Endothelial cell of umbilical vein (primary cell): ENCODE results near the gene TMTC1. TPM values are rescaled to one million over a fixed set of nuclear protein-coding genes. Genes with fewer than 3 reads are reported as not detected.

ENCODE experiments used
- BruUV-seq: library from RNA; stranded (reverse); fragments of 400-500 nt; replicated peaks from 2 replicates; lab custom pipeline; 2021; lab: Mats Ljungman, UMichigan
- CTCF ChIA-PET: fragments of 300-600, 350-600 bp; sonication (Branson Sonifier 250); formaldehyde crosslinking; loops from one replicate; lab custom pipeline; 2021; ENCODE audit warnings: antibody characterized with exemption, inconsistent platforms; lab: Charles Lee
- POLR2A ChIA-PET: fragments of 300-600, 350-600 bp; sonication (Branson Sonifier 250); formaldehyde crosslinking; loops from one replicate; lab custom pipeline; 2021; ENCODE audit warnings: antibody characterized with exemption, inconsistent platforms; lab: Charles Lee
- DNase-seq: peaks from one replicate; pipeline ENCODE4 v3.0.0-alpha.2; 2011; ENCODE audit warnings: low read depth, low spot score
- FAIRE-seq: peaks from 2 replicates; lab custom pipeline; 2011; peaks lifted over from hg19 to GRCh38; lab: Jason Lieb, UNC
- H2AFZ ChIP-seq: 2 replicates; pipeline ENCODE4 v1.6.0; 2012; ENCODE audit warnings: low read depth, low read length, control low read depth, inconsistent platforms
- H3K27ac ChIP-seq: 2 replicates; pipeline ENCODE4 v1.5.1; 2011; ENCODE audit warnings: low read depth, mild to moderate bottlenecking, control low read depth, low read length, moderate library complexity; ENCODE audit not compliant: insufficient read depth
- H3K27me3 ChIP-seq, 2 experiments: 2 replicates each; pipeline versions ENCODE4 v1.6.0 to v1.6.1; 2011; ENCODE audit warnings: low read length in 2 of 2, mixed read lengths in 1 of 2; ENCODE audit not compliant: control insufficient read depth in 2 of 2, insufficient read depth in 2 of 2
- H3K36me3 ChIP-seq, 2 experiments: 2 replicates in 1 of 2; 3 replicates in 1 of 2; pipeline ENCODE4 v1.5.1; 2011; ENCODE audit warnings: low read length in 2 of 2, mild to moderate bottlenecking in 1 of 2, moderate library complexity in 1 of 2; ENCODE audit not compliant: control insufficient read depth in 2 of 2, insufficient read depth in 2 of 2; ENCODE audit errors: extremely low read depth in 1 of 2
- H3K4me1 ChIP-seq: 3 replicates; pipeline ENCODE4 v1.5.1; 2011; ENCODE audit warnings: mild to moderate bottlenecking, low read length; ENCODE audit not compliant: control insufficient read depth, insufficient read depth; ENCODE audit errors: extremely low read depth
- H3K4me2 ChIP-seq: 2 replicates; pipeline ENCODE4 v1.6.1; 2011; ENCODE audit warnings: low read length, control low read depth, mixed read lengths; ENCODE audit not compliant: insufficient read depth
- H3K4me3 ChIP-seq, 3 experiments: fragments of 200-600 bp in 1 of 3; sonication (generic), shearing (Covaris generic) in 1 of 3; replicated peaks in 1 of 3; 2 replicates each; pipeline ENCODE4 v1.5.1; 2011 to 2016; ENCODE audit warnings: control low read depth in 3 of 3, low read length in 3 of 3, mild to moderate bottlenecking in 2 of 3, inconsistent platforms in 1 of 3, low read depth in 1 of 3, moderate library complexity in 1 of 3; ENCODE audit not compliant: insufficient read depth in 1 of 3
- H3K79me2 ChIP-seq: 2 replicates; pipeline ENCODE4 v1.6.0; 2012; ENCODE audit warnings: low read length, inconsistent platforms; ENCODE audit not compliant: control insufficient read depth, insufficient read depth
- H3K9ac ChIP-seq: replicated peaks from 2 replicates; pipeline ENCODE3; 2011; ENCODE audit warnings: low read length, control low read depth; ENCODE audit not compliant: insufficient read depth; ENCODE audit errors: extremely low read depth
- H3K9me1 ChIP-seq: replicated peaks from 3 replicates; pipeline ENCODE4 v1.6.0; 2011; ENCODE audit warnings: mild to moderate bottlenecking, low read length; ENCODE audit not compliant: control insufficient read depth, insufficient read depth; ENCODE audit errors: extremely low read depth
- H3K9me3 ChIP-seq: replicated peaks from 2 replicates; pipeline ENCODE4 v1.5.1; 2012; ENCODE audit warnings: low read length, inconsistent platforms; ENCODE audit not compliant: control insufficient read depth, insufficient read depth
- H4K20me1 ChIP-seq: replicated peaks from 2 replicates; pipeline ENCODE3; 2011; ENCODE audit warnings: mild to moderate bottlenecking, low read length; ENCODE audit not compliant: control insufficient read depth, insufficient read depth; ENCODE audit errors: extremely low read depth
- EZH2 ChIP-seq: IDR thresholded peaks from 2 replicates; pipeline ENCODE4 v1.6.1; 2012; ENCODE audit warnings: borderline replicate concordance, low read depth, mild to moderate bottlenecking, moderate library complexity, low read length, inconsistent platforms; ENCODE audit not compliant: severe bottlenecking
- FOS ChIP-seq: IDR thresholded peaks from 2 replicates; pipeline ENCODE4 v1.6.1; 2011; ENCODE audit warnings: mild to moderate bottlenecking, low read length, moderate library complexity, borderline replicate concordance; ENCODE audit not compliant: insufficient read depth
- GATA2 ChIP-seq: IDR thresholded peaks from 2 replicates; pipeline ENCODE4 v1.7.0; 2011; ENCODE audit warnings: low read depth, mild to moderate bottlenecking, moderate library complexity, mixed read lengths, low read length; ENCODE audit not compliant: insufficient read length, insufficient read depth
- JUN ChIP-seq: IDR thresholded peaks from 2 replicates; pipeline ENCODE4 v1.6.1; 2011; ENCODE audit warnings: borderline replicate concordance, low read depth; ENCODE audit not compliant: insufficient read length, insufficient read depth
- MYC ChIP-seq: IDR thresholded peaks from one replicate; pipeline ENCODE4 v1.6.1; 2011; ENCODE audit warnings: mild to moderate bottlenecking, low read depth, low read length
- POLR2A ChIP-seq: IDR thresholded peaks from 2 replicates; pipeline ENCODE4 v1.6.1; 2012; ENCODE audit warnings: low read depth, mild to moderate bottlenecking, control low read depth, low read length
- POLR2AphosphoS5 ChIP-seq: IDR thresholded peaks from 2 replicates; pipeline ENCODE4 v1.6.1; 2012; ENCODE audit warnings: low read depth, mild to moderate bottlenecking, control low read depth, low read length, moderate library complexity; ENCODE audit not compliant: insufficient read depth
- dilution Hi-C: fragments of 300-500 bp; cut with MboI; formaldehyde crosslinking; loops from one replicate; pipeline ENCODE4 v1.15.0; 2019; ENCODE audit warnings: low sequenced_read_pairs; ENCODE audit not compliant: extremely low pct_ligation_motif_present
- intact Hi-C: fragments of 100-400 bp; cut with micrococcal nuclease; formaldehyde crosslinking; loops from one replicate; pipeline ENCODE4 v1.10.0; 2022
- polyA plus RNA-seq, 4 experiments: library from polyadenylated mRNA; depleted of rRNA in 3 of 4; stranded (reverse) in 3 of 4; unstranded in 1 of 4; fragments of >200 nt; gene quantifications; 2 replicates each; pipeline versions ENCODE4 v1.2.1 to v1.2.3, GENCODE V29; 2011 to 2012; ENCODE audit warnings: missing spikeins in 1 of 4
- total RNA-seq: library from RNA; stranded (reverse); gene quantifications from 2 replicates; pipeline ENCODE4 v1.2.3, GENCODE V29; 2021
- TF ChIP-seq, protein P1 (sequence below): IDR thresholded peaks from 2 replicates; pipeline ENCODE4 v1.6.1; 2011; ENCODE audit not compliant: insufficient read depth, insufficient read length
- TF ChIP-seq, protein P2 (sequence below), 2 donors: IDR thresholded peaks; 1 replicate in 1 of 2; 2 replicates in 1 of 2; pipeline ENCODE4 v1.5.1; 2011; ENCODE audit warnings: low read length in 2 of 2, mild to moderate bottlenecking in 2 of 2, moderate library complexity in 2 of 2, control low read depth in 1 of 2, inconsistent platforms in 1 of 2, low read depth in 1 of 2; ENCODE audit not compliant: insufficient read depth in 1 of 2; ENCODE audit errors: extremely low read depth in 1 of 2

TMTC1 gene
- total and polyA plus RNA-seq, 2 donors (not counting 3 experiments of a cell fraction or from before 2014, with no cell fraction given): 5.4 to 5.9 TPM

DNA sequence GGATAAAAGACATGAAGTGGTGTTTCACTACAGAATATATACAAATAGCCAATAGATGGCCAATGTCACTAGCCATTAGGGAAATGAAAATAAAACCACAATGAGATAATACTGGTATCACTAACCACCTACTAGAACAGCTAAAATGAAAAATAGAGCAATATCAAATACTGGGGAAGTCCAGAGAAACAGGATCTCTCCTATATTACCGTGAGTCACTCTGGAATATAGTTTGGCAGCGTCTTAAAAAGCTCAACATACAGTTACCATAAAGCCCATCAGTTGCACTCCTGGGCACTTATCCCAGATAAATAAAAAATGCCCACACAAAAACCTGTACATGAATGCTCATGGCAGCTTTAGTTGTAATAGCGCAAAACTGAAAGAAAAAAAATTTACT, 101.7 kb downstream of the TMTC1 start:
- no peaks in the 10 kb centered on the region for H3K27me3 ChIP-seq
- no peaks in the 10 kb centered on the region for H3K9me1 ChIP-seq
- ChIA-PET CTCF (no interaction called here), POLR2A (no interaction called here)
- no peak overlapping the region for H3K9ac ChIP-seq
- H3K36me3 ChIP-seq: no peaks in the 10 kb centered on the region
- H3K27ac ChIP-seq: no peak overlapping the region
- no peak for TF ChIP-seq POLR2AphosphoS5
- TF ChIP-seq FOS: no peak
- no peak for TF ChIP-seq GATA2
- no peak for TF ChIP-seq EZH2
- TF ChIP-seq, protein P1, sequence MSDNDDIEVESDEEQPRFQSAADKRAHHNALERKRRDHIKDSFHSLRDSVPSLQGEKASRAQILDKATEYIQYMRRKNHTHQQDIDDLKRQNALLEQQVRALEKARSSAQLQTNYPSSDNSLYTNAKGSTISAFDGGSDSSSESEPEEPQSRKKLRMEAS: no peak
- no peak for TF ChIP-seq JUN
- TF ChIP-seq MYC: no peak
- TF ChIP-seq POLR2A: no peak
- TF ChIP-seq, protein P2, sequence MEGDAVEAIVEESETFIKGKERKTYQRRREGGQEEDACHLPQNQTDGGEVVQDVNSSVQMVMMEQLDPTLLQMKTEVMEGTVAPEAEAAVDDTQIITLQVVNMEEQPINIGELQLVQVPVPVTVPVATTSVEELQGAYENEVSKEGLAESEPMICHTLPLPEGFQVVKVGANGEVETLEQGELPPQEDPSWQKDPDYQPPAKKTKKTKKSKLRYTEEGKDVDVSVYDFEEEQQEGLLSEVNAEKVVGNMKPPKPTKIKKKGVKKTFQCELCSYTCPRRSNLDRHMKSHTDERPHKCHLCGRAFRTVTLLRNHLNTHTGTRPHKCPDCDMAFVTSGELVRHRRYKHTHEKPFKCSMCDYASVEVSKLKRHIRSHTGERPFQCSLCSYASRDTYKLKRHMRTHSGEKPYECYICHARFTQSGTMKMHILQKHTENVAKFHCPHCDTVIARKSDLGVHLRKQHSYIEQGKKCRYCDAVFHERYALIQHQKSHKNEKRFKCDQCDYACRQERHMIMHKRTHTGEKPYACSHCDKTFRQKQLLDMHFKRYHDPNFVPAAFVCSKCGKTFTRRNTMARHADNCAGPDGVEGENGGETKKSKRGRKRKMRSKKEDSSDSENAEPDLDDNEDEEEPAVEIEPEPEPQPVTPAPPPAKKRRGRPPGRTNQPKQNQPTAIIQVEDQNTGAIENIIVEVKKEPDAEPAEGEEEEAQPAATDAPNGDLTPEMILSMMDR (IDR thresholded peaks at IDR 0.05; ENCODE audit: extremely low read depth in 1 of 2, insufficient read depth in 1 of 2, low read depth in 1 of 2, low read length in 2 of 2): no peak
- dilution Hi-C loops (no loop called here), intact Hi-C loops (no loop called here)
- BruUV-seq: no TSS peak
- H3K79me2 ChIP-seq: no peaks in the 10 kb centered on the region
- no peak overlapping the region for H3K4me2 ChIP-seq
- no peaks in the 10 kb centered on the region for H4K20me1 ChIP-seq
- no peak overlapping the region for H2AFZ ChIP-seq
- H3K4me1 ChIP-seq: no peaks in the 10 kb centered on the region
- FAIRE-seq (no peak), DNase-seq (no peak)
- no peak overlapping the region for H3K4me3 ChIP-seq
- no peaks in the 10 kb centered on the region for H3K9me3 ChIP-seq
